Activated T-cell treated with anti-CD3 and anti-CD28 coated beads, Interleukin-2, amount 50 U/mL, for 72 hours (primary cell): Measurements from ENCODE around the gene CCNI2. TPM values are rescaled to one million over a fixed set of nuclear protein-coding genes. Genes with fewer than 3 reads are reported as not detected.

Experiments
- ATAC-seq, 2 donors: fragments of 150-1000 bp; cut with Tn5 transposase; replicated peaks in 1 of 2; 2 replicates each; pipeline ENCODE4 v1.10.0; 2021; ENCODE audit warnings: moderate library complexity in 2 of 2, mild to moderate bottlenecking in 1 of 2
- DNase-seq, 2 donors: peaks; one replicate each; pipeline ENCODE4 v3.0.0; 2021 to 2022; ENCODE audit warnings: mixed read lengths in 1 of 2
- H3K27ac Mint-ChIP-seq: one replicate; pipeline ENCODE4 v1.8.0; 2022; ENCODE audit warnings: mild to moderate bottlenecking, moderate library complexity, mixed read lengths
- H3K27me3 Mint-ChIP-seq: one replicate; pipeline ENCODE4 v1.8.0; 2022; ENCODE audit warnings: low read depth, mixed read lengths
- H3K36me3 Mint-ChIP-seq, 2 donors: one replicate each; pipeline ENCODE4 v1.8.0; 2022; ENCODE audit warnings: mixed read lengths in 2 of 2, mild to moderate bottlenecking in 1 of 2; ENCODE audit not compliant: insufficient read depth in 2 of 2
- H3K4me1 Mint-ChIP-seq: one replicate; pipeline ENCODE4 v1.8.0; 2022; ENCODE audit warnings: low read depth, mixed read lengths
- H3K4me3 Mint-ChIP-seq, 2 donors: one replicate each; pipeline ENCODE4 v1.8.0; 2022; ENCODE audit warnings: mild to moderate bottlenecking in 2 of 2, mixed read lengths in 2 of 2, moderate library complexity in 2 of 2
- H3K9me3 Mint-ChIP-seq, 2 donors: one replicate each; pipeline ENCODE4 v1.8.0; 2022; ENCODE audit warnings: mixed read lengths in 2 of 2
- total RNA-seq, 2 donors: library from RNA; stranded (reverse); gene quantifications; one replicate each; pipeline ENCODE4 v1.2.3, GENCODE V29; 2022

CCNI2 gene
- 1 to 10 TPM; 3.4 to 4.6 TPM for total RNA-seq

- peak; percentile 70 for DNase-seq
- H3K4me1 Mint-ChIP-seq, result peaks cover 21% of the 10 kb centered on the region
- ATAC-seq, result peak; percentile 75 to 79
- H3K36me3 Mint-ChIP-seq, result peaks cover 0 to 3% of the 10 kb centered on the region in 2 donors
- no peak within 1 kb of the TSS for H3K27ac Mint-ChIP-seq
- no peaks in the 10 kb centered on the region for H3K9me3 Mint-ChIP-seq
- peaks cover 16% of the 10 kb centered on the region for H3K27me3 Mint-ChIP-seq
- peak within 1 kb of the TSS; percentile 75 to 79 for H3K4me3 Mint-ChIP-seq
Measured at GRCh38 chr5:132746954-132747615, at the start of gene CCNI2. TSS of gene CCNI2 (plus strand) at chr5:132747426. CDS start at chr5:132747496, 70 bp downstream.

GRCh38 chr5:132704875-132705274 is 42.4 kb upstream of the CCNI2 start:
- Mint-ChIP-seq H3K4me3 (no peak overlapping the region), H3K27me3 (no peaks in the 10 kb centered on the region), H3K36me3 (peaks cover 5 to 18% of the 10 kb centered on the region in 2 donors), H3K27ac (no peak overlapping the region), H3K9me3 (no peaks in the 10 kb centered on the region), H3K4me1 (no peaks in the 10 kb centered on the region)
- no peak for ATAC-seq
- no peak for DNase-seq

GRCh38 chr5:132708645-132709044 is 38.6 kb upstream of the CCNI2 start:
- no peak for DNase-seq
- no peak overlapping the region for H3K4me3 Mint-ChIP-seq
- no peak overlapping the region for H3K27ac Mint-ChIP-seq
- no peak for ATAC-seq
- H3K9me3 Mint-ChIP-seq, result no peaks in the 10 kb centered on the region
- H3K4me1 Mint-ChIP-seq, result no peaks in the 10 kb centered on the region
- H3K36me3 Mint-ChIP-seq, result peaks cover 1 to 3% of the 10 kb centered on the region in 2 donors
- no peaks in the 10 kb centered on the region for H3K27me3 Mint-ChIP-seq

DNA sequence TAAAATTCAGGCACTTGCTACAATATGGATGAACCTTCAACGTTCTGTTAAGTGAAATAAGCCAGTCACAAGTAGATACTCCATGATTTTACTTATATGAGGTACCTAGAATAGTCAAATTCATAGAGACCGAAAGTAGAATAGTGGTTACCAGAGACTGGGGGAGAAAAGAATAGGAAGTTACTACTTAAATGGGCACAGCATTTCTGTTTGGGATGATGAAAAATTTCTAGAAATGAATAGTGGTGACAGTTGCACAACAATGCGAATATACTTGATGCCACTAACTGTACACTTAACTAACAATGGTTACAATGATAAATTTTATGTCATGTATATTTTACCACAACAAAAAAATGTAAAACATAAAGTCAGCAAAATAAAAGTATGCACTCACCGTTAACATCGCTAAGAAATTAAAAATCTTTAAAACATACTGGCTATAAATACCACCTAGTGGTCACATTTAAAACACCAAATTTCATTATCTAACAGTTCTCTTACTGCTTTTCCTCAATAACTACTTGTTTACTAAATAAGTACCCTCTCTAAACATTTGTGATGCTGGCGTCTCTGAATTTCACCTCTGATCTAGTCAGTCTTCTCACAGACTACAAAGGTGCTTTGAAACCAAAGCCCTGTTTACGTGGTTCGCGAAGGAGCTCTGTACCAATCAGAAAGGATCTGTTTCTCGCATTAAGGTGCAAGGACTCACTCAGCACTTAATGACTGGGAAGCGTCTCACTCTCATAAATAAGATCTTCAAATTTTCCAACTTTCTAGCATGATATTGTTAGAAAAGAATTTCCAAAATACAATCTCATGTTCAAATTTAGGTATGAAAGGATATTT is 32.5 kb upstream of the CCNI2 start:
- Mint-ChIP-seq H3K4me3 (peak overlapping the region; percentile 49 to 59), H3K27ac (no peak overlapping the region), H3K36me3 (peaks cover 0 to 6% of the 10 kb centered on the region in 2 donors), H3K9me3 (no peaks in the 10 kb centered on the region), H3K27me3 (no peaks in the 10 kb centered on the region), H3K4me1 (peaks cover 14% of the 10 kb centered on the region)
- no peak for DNase-seq
- peak; percentile 84 to 94 for ATAC-seq

- H3K9me3 Mint-ChIP-seq, result no peaks in the 10 kb centered on the region
- peaks cover 0 to 7% of the 10 kb centered on the region in 2 donors for H3K36me3 Mint-ChIP-seq
- peaks cover 14% of the 10 kb centered on the region for H3K4me1 Mint-ChIP-seq
- no peak overlapping the region for H3K4me3 Mint-ChIP-seq
- no peak overlapping the region for H3K27ac Mint-ChIP-seq
- no peaks in the 10 kb centered on the region for H3K27me3 Mint-ChIP-seq
- ATAC-seq (no peak), DNase-seq (no peak)
Measured at GRCh38 chr5:132718544-132719312, 28.5 kb upstream of the CCNI2 start.

GRCh38 chr5:132725745-132726144 is 21.5 kb upstream of the CCNI2 start:
- ATAC-seq, result no peak
- Mint-ChIP-seq H3K27ac (no peak overlapping the region), H3K36me3 (peaks cover 12% of the 10 kb centered on the region in 2 donors)

DNA sequence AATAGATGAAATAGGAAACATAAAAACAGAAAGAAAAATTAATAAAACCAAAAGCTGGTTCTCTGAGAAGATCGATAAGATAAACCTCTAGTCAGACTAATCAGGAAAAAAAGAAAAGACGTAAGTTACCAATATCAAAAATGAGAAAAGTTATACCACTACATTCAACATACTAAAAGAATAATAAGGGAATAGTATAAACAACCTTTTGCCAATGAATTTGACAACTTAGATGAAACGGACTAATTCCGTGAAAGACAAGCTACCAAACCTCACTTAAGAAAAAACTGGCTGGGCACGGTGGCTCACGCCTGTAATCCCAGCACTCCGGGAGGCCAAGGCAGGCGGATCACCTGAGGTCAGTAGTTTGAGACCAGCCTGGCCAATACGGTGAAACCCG is 17.3 kb upstream of the CCNI2 start:
- H3K36me3 Mint-ChIP-seq, result peaks cover 9 to 11% of the 10 kb centered on the region in 2 donors
- no peak for ATAC-seq

More at GRCh38 chr5:132725745-132726144, 21.5 kb upstream of the CCNI2 start:
- Mint-ChIP-seq H3K9me3 (no peaks in the 10 kb centered on the region), H3K27me3 (no peaks in the 10 kb centered on the region), H3K4me3 (no peak overlapping the region), H3K4me1 (peaks cover 4% of the 10 kb centered on the region)
- no peak for DNase-seq

DNA sequence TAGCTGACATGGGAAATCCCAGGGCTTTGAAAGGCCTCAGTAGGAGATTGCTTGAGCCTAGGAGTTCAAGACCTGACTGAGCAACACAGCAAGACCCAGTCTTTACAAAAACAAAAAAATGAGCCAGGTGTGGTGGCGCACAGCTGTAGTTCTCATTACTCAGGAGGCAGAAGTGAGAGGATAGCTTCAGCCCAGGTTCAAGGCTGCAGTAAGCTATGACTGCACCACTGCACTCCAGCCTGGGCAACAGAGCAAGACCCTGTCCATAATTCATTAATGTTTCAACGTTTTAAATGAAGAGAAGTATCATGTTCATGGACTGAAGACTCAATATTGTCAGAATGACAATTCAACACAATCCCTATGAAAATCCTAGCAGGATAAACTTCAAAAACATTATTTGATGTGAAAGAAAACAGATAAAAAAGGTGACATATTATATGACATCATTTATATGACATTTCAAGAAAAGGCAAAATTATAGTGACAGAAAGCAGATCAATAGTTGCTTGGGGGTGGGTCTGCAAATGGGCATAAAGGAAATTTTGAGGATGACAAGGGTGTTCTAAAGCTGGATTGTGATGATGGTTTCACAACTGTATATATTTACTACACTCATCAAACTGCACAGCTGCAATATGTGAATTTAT is 13.6 kb upstream of the CCNI2 start:
- Mint-ChIP-seq H3K27me3 (no peaks in the 10 kb centered on the region), H3K9me3 (no peaks in the 10 kb centered on the region), H3K36me3 (peaks cover 1 to 5% of the 10 kb centered on the region in 2 donors), H3K4me3 (no peak overlapping the region), H3K4me1 (peaks cover 48% of the 10 kb centered on the region), H3K27ac (no peak overlapping the region)
- ATAC-seq (no peak), DNase-seq (no peak)

More for the DNA sequence above, 17.3 kb upstream of the CCNI2 start:
- H3K4me3 Mint-ChIP-seq, result no peak overlapping the region
- DNase-seq, result no peak
- H3K4me1 Mint-ChIP-seq, result peaks cover 18% of the 10 kb centered on the region
- H3K27me3 Mint-ChIP-seq, result no peaks in the 10 kb centered on the region
- no peaks in the 10 kb centered on the region for H3K9me3 Mint-ChIP-seq
- no peak overlapping the region for H3K27ac Mint-ChIP-seq

GRCh38 chr5:132734687-132735086 is 12.5 kb upstream of the CCNI2 start:
- Mint-ChIP-seq H3K9me3 (no peaks in the 10 kb centered on the region), H3K27me3 (no peaks in the 10 kb centered on the region), H3K4me1 (peaks cover 44% of the 10 kb centered on the region), H3K36me3 (peaks cover 1 to 2% of the 10 kb centered on the region in 2 donors), H3K4me3 (peak overlapping the region in 1 of 2 donors; percentile 88), H3K27ac (no peak overlapping the region)
- ATAC-seq (no peak), DNase-seq (no peak)

GRCh38 chr5:132736853-132737833 is 10.1 kb upstream of the CCNI2 start, which contains the start of gene KIF3A:
TSS of gene KIF3A (minus strand) at chr5:132737546. CDS start at chr5:132737419, 127 bp downstream.
- H3K9me3 Mint-ChIP-seq, result no peaks in the 10 kb centered on the region
- H3K27me3 Mint-ChIP-seq, result no peaks in the 10 kb centered on the region
- peak; percentile 91 to 93 for ATAC-seq
- peaks cover 1 to 2% of the 10 kb centered on the region in 2 donors for H3K36me3 Mint-ChIP-seq
- peaks cover 44% of the 10 kb centered on the region for H3K4me1 Mint-ChIP-seq
- peak within 1 kb of the TSS; percentile 68 for H3K27ac Mint-ChIP-seq
- peak within 1 kb of the TSS; percentile 88 to 91 for H3K4me3 Mint-ChIP-seq
- peak; percentile 99 for DNase-seq

DNA sequence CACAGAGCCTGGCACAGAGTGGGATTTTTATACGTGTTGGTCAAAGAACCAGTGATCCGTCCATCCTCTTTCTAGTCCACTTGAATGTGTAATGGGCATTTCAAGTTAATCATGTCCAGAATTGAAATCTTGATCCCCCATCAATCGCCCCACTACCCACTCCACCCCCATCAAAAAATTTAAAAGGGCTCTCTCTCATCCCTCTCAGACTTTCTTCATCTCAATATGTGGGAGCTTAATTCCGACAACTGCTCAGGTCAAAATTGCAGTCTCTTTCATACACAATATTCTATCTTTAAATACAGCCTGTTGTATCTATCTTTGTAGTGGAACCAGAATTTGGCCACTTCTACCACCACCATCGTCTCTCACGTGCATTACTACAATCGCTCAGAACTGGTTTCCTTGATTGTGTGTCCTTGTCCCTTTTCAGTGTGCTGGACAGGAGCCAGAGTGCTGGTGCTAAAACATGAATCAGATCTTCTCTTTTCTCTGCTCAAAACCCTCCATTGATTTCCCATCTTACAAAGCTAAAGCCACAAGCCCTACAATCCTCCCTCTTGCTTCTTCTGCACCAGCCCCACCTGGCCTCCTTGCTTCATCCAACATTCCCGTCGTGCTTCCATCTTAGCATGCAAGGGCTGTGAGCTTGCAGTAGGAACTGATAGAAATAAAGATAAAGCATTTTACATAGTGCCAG is 9.1 kb upstream of the CCNI2 start:
- Mint-ChIP-seq H3K9me3 (no peaks in the 10 kb centered on the region), H3K27ac (no peak overlapping the region), H3K27me3 (no peaks in the 10 kb centered on the region), H3K4me1 (peaks cover 44% of the 10 kb centered on the region), H3K4me3 (peak overlapping the region; percentile 88 to 91), H3K36me3 (peaks cover 1 to 5% of the 10 kb centered on the region in 2 donors)
- ATAC-seq (no peak), DNase-seq (no peak)
